Activated CD4-positive, alpha-beta memory T cell treated with anti-CD3 and anti-CD28 coated beads for 36 hours (primary cell): ENCODE measurements around the gene CABS1. TPM values are rescaled to one million over a fixed set of nuclear protein-coding genes. Genes with fewer than 3 reads are reported as not detected.

ENCODE experiments used
- total RNA-seq, 2 experiments: library from RNA; stranded (reverse); gene quantifications; one replicate each; pipeline ENCODE4 v1.2.3, GENCODE V29; 2021

CABS1 gene
- total RNA-seq, 2 experiments from 2014 or later = not detected

Other genes starting within 250 kb of the CABS1 start
- not detected for gene PRR27, start 180.7 kb upstream of the CABS1 start, total RNA-seq
- not detected for gene ODAM, start 139.3 kb upstream of the CABS1 start, total RNA-seq
- not detected for gene FDCSP, start 108.9 kb upstream of the CABS1 start, total RNA-seq
- not detected for gene CSN3, start 92.4 kb upstream of the CABS1 start, total RNA-seq
- not detected for gene SMR3A, start 25.8 kb downstream of the CABS1 start, total RNA-seq
- gene SMR3B, start 48.1 kb downstream of the CABS1 start, total RNA-seq = not detected
- not detected for gene OPRPN, start 63.0 kb downstream of the CABS1 start, total RNA-seq
- gene MUC7, start 137.2 kb downstream of the CABS1 start, total RNA-seq = not detected
- not detected for gene AMTN, start 183.6 kb downstream of the CABS1 start, total RNA-seq